A673 (cell line): Measurements from ENCODE around the gene CLIC5.

ENCODE experiments used
- CTCF ChIP-seq: fragments of 300-800, 200-600 bp; sonication (generic); conservative IDR thresholded peaks from 2 replicates; pipeline ENCODE4 v1.5.1; 2017; ENCODE audit warnings: low read depth, mild to moderate bottlenecking, antibody characterized with exemption, low read length, moderate library complexity, mixed read lengths
- EZH2 ChIP-seq: fragments of 200-600 bp; sonication (generic); IDR thresholded peaks from 2 replicates; pipeline ENCODE4 v1.6.1; 2017; ENCODE audit warnings: borderline replicate concordance, low read depth, mild to moderate bottlenecking, mixed read lengths, antibody characterized with exemption, low read length; ENCODE audit not compliant: poor library complexity, severe bottlenecking

GRCh38 chr6:46039646-46040045, 24.0 kb upstream of the CLIC5 start:
- TF ChIP-seq CTCF, result no peak
- no peak for TF ChIP-seq EZH2
